ENCODE results near the gene STX4.

GRCh38 chr16:30996324-30996984, 36.9 kb upstream of the STX4 start:
- TF ChIP-seq CTCF (conservative IDR thresholded peaks at IDR 0.05 in 1 of 2, IDR thresholded peaks at IDR 0.05 in 1 of 2; ENCODE audit: extremely low read depth in 1 of 2, insufficient read depth in 1 of 2, low read depth in 1 of 2, low read length in 2 of 2) (no peak), EZH2 (IDR thresholded peaks at IDR 0.05; ENCODE audit: borderline replicate concordance, low read length) (no peak)
